HG03342 (cell line): ENCODE measurements around the gene PRSS58.

ENCODE experiments used
- ATAC-seq: cut with Tn5 transposase; IDR thresholded peaks from one replicate; pipeline ENCODE4 v1.9.1; 2021; ENCODE audit warnings: mild to moderate bottlenecking, moderate library complexity; ENCODE audit not compliant: unreplicated experiment

The PRSS58 gene, protein sequence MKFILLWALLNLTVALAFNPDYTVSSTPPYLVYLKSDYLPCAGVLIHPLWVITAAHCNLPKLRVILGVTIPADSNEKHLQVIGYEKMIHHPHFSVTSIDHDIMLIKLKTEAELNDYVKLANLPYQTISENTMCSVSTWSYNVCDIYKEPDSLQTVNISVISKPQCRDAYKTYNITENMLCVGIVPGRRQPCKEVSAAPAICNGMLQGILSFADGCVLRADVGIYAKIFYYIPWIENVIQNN

DNA sequence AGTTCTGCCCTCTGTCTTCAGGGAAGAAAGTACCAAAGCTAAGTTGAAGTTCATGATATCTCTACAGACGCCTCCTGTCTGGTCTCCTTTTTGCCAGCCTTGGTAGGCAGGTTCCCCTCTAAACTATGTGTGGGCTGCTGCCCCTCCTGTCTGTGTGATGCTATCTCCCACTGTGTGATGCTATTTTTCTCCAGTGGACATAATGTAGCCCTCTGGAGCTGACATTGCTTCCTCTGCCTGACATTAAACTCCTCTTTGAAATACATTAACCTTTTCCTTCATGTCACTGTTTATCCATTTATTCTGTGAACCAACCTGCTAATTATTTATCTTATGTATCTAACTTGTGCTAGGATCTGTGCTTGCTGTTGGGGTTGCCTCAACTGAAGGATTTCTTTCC, at the start of gene PRSS58:
PRSS58 (minus strand) TSS at position 101 of the 400 bp plus-strand sequence. CDS start 351 bp downstream, outside the sequence.
- no peak for ATAC-seq

DNA sequence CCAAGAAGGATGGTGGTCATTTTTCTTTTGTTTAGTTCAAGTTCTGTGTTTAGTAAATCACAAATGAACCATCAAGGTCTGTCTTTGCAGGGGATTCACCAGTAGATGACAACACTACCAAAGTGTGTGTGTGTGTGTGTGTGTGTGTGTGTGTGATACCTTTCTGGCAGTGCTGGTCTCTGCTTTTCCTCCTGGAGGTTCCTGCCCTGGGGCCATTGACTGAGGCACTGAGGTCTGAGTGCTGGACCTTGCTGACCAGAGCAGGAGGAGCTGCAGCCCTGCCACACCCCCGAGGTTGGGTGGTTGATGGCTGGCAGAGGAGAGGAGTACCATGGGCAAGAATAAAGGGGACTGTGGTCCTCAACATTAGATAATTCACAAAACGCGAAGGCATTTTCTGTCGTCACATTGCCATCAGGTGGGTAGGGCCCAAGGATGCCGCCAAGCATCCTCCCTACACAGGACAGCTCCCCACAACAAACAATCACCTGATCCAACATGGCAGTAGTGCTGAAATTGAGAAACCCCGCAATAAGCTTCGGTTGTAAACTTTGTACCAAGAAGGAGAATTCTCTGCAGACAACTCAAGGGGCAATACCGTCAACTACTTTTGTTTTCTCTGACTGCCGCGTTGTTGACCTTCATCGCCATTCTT, 49.5 kb upstream of the PRSS58 start:
- no peak for ATAC-seq

DNA sequence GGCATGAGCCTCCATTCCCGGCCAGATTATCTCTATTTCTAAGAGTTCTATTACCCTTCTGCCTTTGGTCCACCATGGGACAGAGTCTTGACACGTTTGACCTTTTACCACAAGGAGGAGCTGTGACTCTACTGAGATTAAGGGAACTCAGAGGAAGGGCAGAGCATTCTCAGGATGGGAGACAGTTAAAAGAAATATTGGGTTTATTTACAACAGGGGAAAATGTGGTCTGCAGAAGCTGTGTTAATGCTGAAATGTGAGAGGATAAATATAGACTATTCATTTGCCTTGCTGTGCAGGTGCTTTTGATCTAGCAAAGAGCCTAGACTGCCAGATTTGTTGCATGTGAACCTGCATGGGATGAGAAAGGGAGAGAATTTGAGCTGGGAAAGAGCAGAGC, 45.8 kb upstream of the PRSS58 start:
- no peak for ATAC-seq

DNA sequence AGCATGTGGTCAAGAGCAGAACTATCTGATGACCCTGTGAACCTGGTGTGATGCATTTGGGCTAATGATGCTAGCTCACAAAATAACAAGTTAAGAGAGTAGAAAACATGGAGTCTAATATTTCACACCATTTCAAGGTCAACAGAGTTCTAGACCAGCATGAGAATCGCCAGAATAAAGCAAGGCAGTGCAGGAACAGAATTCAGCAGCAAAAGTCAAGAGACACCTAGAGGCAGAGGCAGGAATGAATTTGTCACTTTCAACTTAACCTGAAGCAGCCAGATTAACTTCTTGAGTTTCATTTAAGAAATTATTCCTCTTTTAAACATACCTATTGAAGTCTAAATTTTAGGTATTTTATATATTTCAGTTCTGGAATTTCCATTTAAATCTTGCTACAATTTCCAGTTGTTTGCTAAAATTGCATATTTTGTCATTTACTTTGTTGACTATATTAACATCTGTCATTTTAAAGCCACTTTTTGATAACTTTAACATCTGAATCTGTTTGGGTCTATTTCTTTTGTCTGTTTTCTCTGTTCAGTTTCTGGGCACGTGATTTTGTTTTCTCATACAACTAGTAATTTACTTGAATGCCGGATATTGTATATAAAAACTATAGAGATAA, 44.2 kb upstream of the PRSS58 start:
- ATAC-seq, result no peak

DNA sequence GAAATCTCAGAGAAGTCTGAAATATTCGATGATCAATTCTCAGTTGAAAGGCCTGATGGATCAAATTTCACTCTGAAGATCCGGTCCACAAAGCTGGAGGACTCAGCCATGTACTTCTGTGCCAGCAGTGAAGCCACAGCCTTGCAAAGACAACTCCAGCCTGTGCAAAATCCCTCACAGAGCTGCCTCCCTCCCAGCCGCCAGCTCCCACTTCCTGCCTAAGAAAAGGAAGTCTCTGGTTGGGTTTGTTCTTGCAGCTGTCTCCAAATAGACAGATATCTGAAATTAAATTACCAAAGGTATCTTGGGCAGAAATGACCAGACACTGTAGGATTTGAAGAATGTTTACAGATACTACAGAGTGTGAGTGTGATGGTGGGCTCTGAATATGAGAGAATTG, 43.4 kb upstream of the PRSS58 start:
- no peak for ATAC-seq

DNA sequence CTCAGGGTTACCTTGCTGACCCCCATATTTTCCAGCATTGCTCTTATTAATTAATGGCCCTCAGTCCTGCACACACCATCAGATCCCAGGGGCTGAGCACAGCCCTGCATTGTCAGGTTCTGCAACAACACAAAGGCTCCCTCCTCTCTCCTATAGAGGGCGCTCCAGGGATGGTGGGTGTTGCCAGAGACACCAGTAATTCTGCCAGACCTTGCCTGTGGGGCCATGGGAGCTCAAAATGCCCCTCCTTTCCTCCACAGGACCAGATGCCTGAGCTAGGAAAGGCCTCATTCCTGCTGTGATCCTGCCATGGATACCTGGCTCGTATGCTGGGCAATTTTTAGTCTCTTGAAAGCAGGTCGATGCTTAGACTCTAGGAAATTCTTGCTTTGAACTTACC, 42.8 kb upstream of the PRSS58 start:
- ATAC-seq, result no peak

DNA sequence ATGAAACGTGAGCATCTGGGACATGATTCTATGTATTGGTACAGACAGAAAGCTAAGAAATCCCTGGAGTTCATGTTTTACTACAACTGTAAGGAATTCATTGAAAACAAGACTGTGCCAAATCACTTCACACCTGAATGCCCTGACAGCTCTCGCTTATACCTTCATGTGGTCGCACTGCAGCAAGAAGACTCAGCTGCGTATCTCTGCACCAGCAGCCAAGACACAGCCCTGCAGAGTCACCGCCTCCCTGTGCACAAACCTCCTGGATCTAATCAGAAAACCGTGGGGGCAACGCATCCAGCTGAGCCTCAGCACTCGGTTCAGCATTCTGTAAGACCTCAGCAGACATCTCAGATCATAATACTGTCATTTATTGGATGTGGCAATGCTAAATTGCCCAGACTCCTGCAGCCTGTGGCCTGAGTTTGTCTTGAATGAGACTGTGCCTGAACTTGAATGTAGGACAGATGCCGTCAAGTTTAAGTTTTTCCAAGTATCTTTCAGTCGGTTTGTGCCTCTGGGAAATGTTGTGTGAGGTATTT, 41.5 kb upstream of the PRSS58 start:
- ATAC-seq, result no peak

DNA sequence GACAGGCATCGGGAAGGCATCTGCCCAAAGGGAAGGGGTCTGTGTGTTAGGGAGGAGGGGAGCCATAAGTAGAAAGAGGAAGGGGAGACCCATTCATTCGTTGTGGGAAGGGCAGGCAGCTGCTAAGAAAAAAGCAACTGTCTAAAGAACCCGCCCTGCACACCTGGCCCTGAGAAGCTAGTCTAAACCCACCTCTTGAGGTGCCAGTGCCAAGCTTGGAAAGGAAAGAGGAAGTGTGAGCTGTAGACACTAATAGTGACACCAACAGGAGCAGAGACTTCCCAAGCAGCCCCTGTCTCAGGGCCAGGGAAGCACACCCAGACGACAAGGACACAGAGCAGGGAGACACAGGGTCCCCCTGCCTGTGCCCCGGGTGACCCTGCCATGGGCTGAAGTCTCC, 40.8 kb upstream of the PRSS58 start:
- ATAC-seq, result no peak

DNA sequence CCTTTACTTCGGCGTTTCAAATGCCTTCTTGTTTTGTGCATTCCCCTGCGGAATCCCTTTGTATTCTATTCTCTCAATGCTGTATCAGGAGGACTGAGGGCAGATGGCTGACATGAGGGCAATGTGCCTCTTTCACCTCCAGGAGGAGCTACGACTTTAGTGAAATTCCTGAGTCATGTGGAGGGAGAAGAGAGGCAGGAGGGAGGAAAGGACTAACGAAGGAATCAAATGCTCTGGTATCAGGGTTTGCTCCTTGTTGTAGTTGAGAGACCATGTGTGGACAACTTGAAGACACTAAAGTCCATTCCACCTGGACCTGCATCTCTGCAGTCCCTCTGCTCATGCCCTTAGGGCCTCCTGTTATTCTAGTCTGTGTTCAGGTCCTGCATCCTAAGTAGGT, 40.2 kb upstream of the PRSS58 start:
- ATAC-seq, result no peak

DNA sequence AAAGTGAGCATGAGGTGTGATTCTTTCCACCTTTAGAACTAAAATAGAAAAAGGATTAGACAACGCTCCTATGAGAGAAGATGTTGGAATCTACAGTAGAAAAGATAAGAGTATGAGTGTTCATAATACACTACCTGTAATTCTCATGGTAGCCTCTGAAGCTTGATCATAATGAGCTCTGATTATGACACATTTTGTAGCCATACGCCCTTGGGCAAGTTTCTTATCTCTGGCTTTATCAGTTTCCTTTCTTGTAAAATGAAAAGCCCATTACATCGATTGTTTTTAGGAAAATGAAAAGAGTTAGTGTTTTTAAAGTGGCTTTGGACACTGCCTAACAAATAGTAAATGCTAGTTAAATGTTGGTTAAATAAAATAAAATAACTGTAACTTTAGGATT, 22.4 kb upstream of the PRSS58 start:
- no peak for ATAC-seq

DNA sequence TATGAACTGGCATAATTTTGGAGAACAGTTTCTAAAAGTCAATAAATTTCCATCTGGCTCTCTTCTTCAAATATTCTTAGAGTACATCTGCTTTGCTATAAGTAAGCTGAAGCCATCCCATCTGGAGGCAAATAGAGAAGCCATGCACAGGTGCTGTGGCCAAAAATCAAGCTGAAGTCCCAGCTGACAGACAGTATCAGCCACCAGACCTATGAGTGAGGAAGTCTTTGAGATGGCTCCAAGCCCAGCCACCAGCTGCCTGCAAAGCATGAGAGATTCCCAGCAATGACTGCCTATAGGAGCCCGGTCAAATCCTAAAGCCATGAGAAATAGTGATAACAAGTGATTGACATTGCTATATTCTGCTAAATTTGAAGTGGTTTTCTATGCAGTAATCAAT, 21.7 kb upstream of the PRSS58 start:
- no peak for ATAC-seq

DNA sequence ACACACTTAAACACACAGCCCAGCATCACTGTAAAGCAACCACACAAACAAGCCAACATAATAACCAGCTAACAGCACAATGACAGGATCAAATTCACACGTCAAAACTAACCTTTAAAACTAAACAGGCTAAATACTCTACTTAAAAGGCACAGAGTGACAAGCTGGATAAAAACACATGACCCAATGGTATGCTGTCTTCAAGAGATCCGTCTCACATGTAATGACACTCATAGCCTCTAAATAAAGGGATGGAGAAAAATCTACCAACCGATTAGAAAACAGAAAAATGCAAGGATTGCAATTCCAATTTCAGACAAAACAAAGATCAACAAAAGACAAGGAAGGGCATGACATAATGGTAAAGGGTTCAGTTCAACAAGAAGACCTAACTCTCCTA, 17.2 kb upstream of the PRSS58 start:
- ATAC-seq, result no peak

DNA sequence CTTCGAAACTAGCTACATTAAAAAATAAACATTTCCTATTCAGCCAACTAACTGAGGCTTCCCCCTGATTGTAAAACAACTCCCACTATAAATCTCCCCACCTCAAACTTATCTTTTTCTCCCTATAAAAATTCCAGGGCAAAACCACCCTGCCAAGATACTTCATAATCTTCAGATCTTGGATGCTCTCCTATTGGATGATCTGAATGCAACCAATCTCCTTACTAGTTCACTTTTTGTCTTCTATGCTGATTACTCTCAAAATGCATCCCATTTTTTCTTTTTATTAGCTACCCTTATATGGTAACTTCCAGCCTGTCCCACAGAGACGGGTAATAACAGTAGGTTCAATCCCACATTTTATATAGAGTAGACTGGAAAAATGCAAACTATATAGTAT, 15.0 kb upstream of the PRSS58 start:
- ATAC-seq, result no peak

DNA sequence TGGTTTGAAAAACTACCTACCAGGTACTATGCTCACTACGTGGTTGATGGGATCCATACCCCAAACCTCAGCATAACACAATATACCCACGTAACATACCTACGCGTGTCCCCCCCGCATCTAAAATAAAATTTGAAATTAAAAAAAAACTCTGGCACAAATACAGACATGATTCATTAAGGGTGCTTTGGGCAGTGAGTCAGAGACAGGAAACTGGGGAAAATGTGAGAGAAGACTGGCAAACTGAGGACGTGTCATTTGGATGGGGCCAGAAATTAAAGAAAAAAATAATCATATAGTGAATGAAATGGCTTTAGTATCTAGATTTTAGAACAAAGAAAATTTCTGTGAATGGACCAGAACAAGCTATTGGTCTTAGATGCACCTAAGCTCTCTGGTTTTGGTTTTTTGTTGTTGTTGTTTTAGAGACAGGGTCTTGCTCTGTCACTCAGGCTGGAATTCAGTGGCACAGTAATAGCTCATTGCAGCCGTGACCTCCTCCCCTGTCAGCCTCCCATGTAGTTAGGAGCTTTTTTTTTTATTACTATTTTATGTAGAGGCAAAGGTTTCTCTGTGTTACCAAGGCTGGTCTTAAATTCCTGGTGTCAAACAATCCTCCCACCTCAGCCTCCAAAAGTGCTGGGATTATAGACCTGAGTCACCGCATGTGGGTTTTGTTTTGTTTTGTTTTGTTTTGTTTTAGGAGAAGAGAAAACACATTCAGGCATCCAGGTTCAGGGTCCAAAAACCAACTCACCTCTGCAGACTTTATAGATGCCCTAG, 5.9 kb upstream of the PRSS58 start:
- ATAC-seq, result no peak

DNA sequence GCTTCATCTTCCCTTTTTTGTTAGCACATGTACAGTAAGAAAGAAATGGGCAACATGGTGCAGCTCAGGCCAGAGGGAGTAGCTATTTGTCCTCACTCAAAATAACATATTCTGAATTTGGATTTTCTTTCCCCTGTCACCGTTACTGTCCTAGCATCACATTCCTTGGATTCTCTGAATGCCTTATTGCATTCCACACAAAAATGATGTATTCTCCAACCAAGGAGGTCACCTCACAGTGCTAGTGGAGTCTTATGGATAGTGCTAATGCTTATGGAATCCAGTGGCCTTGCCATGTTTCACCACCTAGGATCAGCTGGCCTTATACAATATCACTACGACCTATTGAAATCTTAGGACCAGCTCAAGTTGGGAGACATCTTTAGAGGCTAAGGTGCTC, 7.2 kb downstream of the PRSS58 start:
- no peak for ATAC-seq

DNA sequence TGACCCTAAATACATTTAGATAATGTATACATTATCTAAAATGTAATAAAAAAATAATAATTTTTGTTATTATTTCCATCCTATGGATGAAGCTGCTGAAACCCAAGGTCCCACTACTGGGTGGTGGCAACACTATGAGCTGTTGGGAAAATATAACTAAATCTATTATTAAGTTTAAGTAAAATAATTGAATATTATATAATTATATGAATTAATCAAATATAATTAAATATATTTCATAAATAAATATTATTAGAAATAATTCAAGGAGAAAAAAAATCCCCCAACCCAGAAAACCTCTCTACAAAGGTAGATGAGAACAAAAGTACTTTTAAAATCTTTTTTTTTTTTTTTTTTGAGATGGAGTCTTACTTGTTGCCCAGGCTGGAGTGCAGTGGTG, 7.9 kb downstream of the PRSS58 start:
- no peak for ATAC-seq

DNA sequence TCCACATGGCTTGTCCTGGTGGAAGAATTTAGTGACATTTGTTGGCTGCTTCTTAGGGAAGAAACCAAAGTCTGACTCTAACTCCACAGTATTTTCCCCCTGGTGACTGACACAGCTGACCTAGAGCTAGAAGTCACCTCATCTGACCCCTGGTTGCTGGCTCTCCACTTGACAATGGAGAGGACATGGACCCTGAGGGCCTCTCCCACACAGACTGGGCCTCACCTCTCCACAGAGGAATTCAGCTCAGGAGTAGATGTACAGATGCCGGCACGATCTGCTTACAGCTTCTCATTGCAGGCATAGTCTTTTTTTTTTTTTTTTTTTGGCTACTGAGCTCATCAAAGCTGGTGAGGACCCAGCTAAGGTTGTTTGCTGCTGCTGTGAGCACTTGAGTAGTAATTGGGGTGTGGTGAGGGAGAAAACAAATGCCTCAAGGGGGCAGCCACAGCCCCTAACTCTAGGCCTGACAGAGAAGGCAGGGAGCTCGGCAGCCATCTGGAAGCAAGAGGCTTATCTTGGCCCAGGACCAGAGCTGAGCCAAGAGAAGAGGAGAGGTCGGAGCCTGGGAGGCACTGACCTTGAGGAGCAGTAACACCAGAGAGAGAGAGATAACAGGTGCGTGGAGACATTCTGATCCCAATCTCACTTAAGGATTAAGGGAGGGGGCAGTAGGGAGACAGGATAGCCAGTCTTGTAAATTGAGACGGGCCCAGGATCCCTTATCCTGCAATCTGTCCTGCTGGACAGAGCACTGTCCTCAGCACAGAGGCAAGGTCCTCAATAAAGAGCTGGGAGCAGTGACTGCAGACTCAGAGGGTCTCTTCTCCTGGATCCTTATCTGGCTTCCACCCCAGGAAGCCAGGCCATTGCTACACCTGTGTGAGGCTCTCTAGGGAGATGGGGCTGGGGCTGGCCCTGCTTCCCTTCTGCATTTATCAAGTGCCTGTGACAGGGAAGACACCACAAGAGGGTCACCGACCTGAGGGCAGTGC, 9.4 kb downstream of the PRSS58 start:
- no peak for ATAC-seq

DNA sequence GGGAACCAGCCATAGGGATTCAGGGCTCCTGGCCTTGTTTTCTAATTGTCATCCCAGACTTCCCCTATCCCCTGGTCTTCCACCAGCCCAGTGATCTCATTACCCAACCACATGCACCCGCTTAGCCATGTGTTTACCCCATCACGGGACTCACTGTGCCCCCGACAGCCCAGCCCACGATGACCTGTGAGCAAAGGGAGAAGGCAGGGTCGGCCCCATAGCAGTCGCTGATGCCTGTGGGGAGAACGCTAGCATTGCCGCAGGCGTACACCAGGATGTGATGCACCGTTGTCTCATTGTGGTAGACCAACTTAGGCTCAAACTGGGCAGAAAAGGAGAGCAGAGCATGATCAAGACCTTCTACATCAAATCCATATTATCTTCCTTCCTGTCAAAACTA, 14.0 kb downstream of the PRSS58 start:
- ATAC-seq, result no peak

DNA sequence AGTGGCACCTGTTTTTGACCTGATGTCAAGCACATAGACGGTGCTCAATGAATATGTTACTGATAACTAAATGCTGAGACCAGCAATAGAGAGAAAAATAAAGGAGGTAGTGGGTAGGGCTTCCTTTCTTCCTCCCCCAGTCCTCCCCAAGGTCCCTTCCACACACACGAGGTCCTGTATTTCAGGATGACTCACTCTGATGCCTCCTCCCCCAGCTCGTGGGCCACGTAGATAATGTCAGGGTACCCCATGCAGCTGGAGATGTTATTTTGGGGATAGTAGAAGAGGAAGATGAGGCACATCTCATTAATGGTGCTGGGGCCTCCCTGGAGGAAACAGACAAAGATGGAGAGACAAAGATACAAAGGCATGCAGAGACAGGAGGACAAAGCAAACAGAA, 17.3 kb downstream of the PRSS58 start:
- no peak for ATAC-seq

DNA sequence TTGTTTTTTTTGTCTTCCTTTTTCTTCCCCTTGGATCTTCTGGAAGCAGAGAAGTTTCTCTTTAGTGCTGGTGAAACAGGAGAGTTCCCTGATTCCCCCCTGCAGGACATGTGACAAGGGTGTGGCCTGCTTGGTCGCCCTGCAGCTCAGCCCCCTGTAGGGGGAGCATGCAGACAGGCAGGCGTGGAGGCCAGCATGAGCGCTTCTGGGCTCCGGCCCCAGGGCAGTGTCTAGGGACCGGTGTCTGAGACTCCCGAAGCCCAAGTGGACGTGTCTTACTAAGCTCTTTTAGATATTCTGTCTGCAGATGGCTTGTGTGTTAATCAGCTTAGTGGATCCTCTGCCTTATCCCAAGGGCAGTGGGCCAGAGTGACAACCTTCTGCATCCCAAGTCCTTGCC, 26.1 kb downstream of the PRSS58 start:
- no peak for ATAC-seq
